HEK293T (cell line): ENCODE results near the gene F8.

Source experiments
- ARNT ChIP-seq: fragments of 450-650 bp; IDR thresholded peaks from 2 replicates; pipeline ENCODE4 v1.6.1; 2017; ENCODE audit warnings: mild to moderate bottlenecking
- CTBP1 ChIP-seq: fragments of 450-650 bp; IDR thresholded peaks from 2 replicates; pipeline ENCODE4 v1.6.1; 2016; ENCODE audit warnings: borderline replicate concordance
- ELF4 ChIP-seq: fragments of 450-650 bp; IDR thresholded peaks from 2 replicates; pipeline ENCODE4 v1.6.1; 2017; ENCODE audit warnings: antibody characterized with exemption
- FOXA1 ChIP-seq: fragments of 450-650 bp; IDR thresholded peaks from 2 replicates; pipeline ENCODE4 v1.6.1; 2016; ENCODE audit warnings: mild to moderate bottlenecking
- FOXK2 ChIP-seq: fragments of 450-650 bp; IDR thresholded peaks from 2 replicates; pipeline ENCODE4 v1.6.1; 2016; ENCODE audit warnings: mild to moderate bottlenecking
- FOXM1 ChIP-seq: fragments of 450-650 bp; IDR thresholded peaks from 2 replicates; pipeline ENCODE4 v1.6.1; 2017; ENCODE audit warnings: mild to moderate bottlenecking, borderline replicate concordance
- L3MBTL2 ChIP-seq: fragments of 450-650 bp; conservative IDR thresholded peaks from 2 replicates; pipeline ENCODE4 v1.6.1; 2016; ENCODE audit warnings: mild to moderate bottlenecking
- NFRKB ChIP-seq: fragments of 450-650 bp; IDR thresholded peaks from 2 replicates; pipeline ENCODE4 v1.6.1; 2016; ENCODE audit warnings: mild to moderate bottlenecking, moderate library complexity
- PKNOX1 ChIP-seq: fragments of 450-650 bp; IDR thresholded peaks from 2 replicates; pipeline ENCODE4 v1.6.1; 2016
- SP1 ChIP-seq: fragments of 450-650 bp; IDR thresholded peaks from 2 replicates; pipeline ENCODE4 v1.6.1; 2017
- SUZ12 ChIP-seq: fragments of 450-650 bp; IDR thresholded peaks from 2 replicates; pipeline ENCODE4 v1.6.1; 2016; ENCODE audit warnings: mild to moderate bottlenecking
- TARDBP ChIP-seq: fragments of 450-650 bp; IDR thresholded peaks from 2 replicates; pipeline ENCODE4 v1.6.1; 2016
- ZNF384 ChIP-seq: fragments of 450-650 bp; IDR thresholded peaks from 2 replicates; pipeline ENCODE4 v1.6.1; 2016

- TF ChIP-seq PKNOX1 (no peak), SP1 (no peak), L3MBTL2 (no peak), NFRKB (no peak), TARDBP (no peak), ARNT (no peak), FOXA1 (no peak), ELF4 (no peak), SUZ12 (no peak), FOXK2 (no peak), CTBP1 (no peak), FOXM1 (no peak), ZNF384 (no peak)
Measured at GRCh38 chrX:154793084-154793795, 229.3 kb downstream of the F8 start.
